Activated T-cell treated with anti-CD3 and anti-CD28 coated beads for 4 hours (primary cell): Measurements from ENCODE around the gene FOXP1.

ENCODE experiments used
- DNase-seq: peaks from one replicate; pipeline ENCODE4 v3.0.0-alpha.2; 2020

Gene FOXP1

GRCh38 chr3:71008350-71008935 lies 575.1 kb downstream of the FOXP1 start:
- no peak for DNase-seq

- no peak for DNase-seq
Observed at GRCh38 chr3:71006810-71007785, 576.4 kb downstream of the FOXP1 start.

- DNase-seq: no peak
Observed at GRCh38 chr3:71005702-71006321, 577.7 kb downstream of the FOXP1 start.

GRCh38 chr3:71003511-71003910 lies 580.0 kb downstream of the FOXP1 start:
- no peak for DNase-seq

- DNase-seq: no peak
Observed at GRCh38 chr3:71002298-71002697, 581.2 kb downstream of the FOXP1 start.

- no peak for DNase-seq
Observed at GRCh38 chr3:71001303-71001830, 582.2 kb downstream of the FOXP1 start.

GRCh38 chr3:71000483-71000882 lies 583.0 kb downstream of the FOXP1 start:
- DNase-seq: no peak

- DNase-seq: no peak
Observed at GRCh38 chr3:70999730-71000129, 583.8 kb downstream of the FOXP1 start.

- no peak for DNase-seq
Observed at GRCh38 chr3:70996082-70996481, 587.4 kb downstream of the FOXP1 start.

- DNase-seq: no peak
Observed at GRCh38 chr3:70994644-70995043, 588.9 kb downstream of the FOXP1 start.

GRCh38 chr3:70992562-70993204 lies 590.8 kb downstream of the FOXP1 start:
- DNase-seq: no peak

- DNase-seq: no peak
Observed at GRCh38 chr3:70992131-70992530, 591.4 kb downstream of the FOXP1 start.

- DNase-seq: no peak
Observed at GRCh38 chr3:70990723-70991122, 592.8 kb downstream of the FOXP1 start.

GRCh38 chr3:70990185-70990584 lies 593.3 kb downstream of the FOXP1 start:
- DNase-seq: no peak

GRCh38 chr3:70989174-70989573 lies 594.4 kb downstream of the FOXP1 start:
- no peak for DNase-seq

GRCh38 chr3:70988111-70988510 lies 595.4 kb downstream of the FOXP1 start:
- DNase-seq: no peak

GRCh38 chr3:70985572-70985971 lies 598.0 kb downstream of the FOXP1 start:
- DNase-seq: no peak

- DNase-seq: no peak
Observed at GRCh38 chr3:70984776-70985482, 598.6 kb downstream of the FOXP1 start.

- DNase-seq: no peak
Observed at GRCh38 chr3:70982700-70983140, 600.8 kb downstream of the FOXP1 start.

GRCh38 chr3:70982284-70982683 lies 601.2 kb downstream of the FOXP1 start:
- no peak for DNase-seq

- no peak for DNase-seq
Observed at GRCh38 chr3:70981231-70981880, 602.2 kb downstream of the FOXP1 start.
